Muscle layer of duodenum (tissue), 2 donors: ENCODE data around the gene GRIK1.

Source experiments
- H3K27ac ChIP-seq: one replicate; pipeline ENCODE4 v1.7.0; 2013; ENCODE audit warnings: mild to moderate bottlenecking, low read length
- H3K27me3 ChIP-seq: one replicate; pipeline ENCODE4 v1.7.0; 2013; ENCODE audit warnings: low read depth, mild to moderate bottlenecking, control low read depth, low read length
- H3K36me3 ChIP-seq, 2 donors: one replicate each; pipeline ENCODE4 v1.7.0; 2013; ENCODE audit warnings: low read length in 2 of 2, control low read depth in 1 of 2, mild to moderate bottlenecking in 1 of 2; ENCODE audit not compliant: insufficient read depth in 2 of 2, control insufficient read depth in 1 of 2
- H3K4me1 ChIP-seq, 2 donors: one replicate each; pipeline ENCODE4 v1.7.0; 2013; ENCODE audit warnings: low read length in 2 of 2, mild to moderate bottlenecking in 2 of 2, control low read depth in 1 of 2, moderate library complexity in 1 of 2; ENCODE audit not compliant: insufficient read depth in 2 of 2, control insufficient read depth in 1 of 2
- H3K4me3 ChIP-seq, 2 donors: one replicate each; pipeline ENCODE4 v1.7.0; 2013; ENCODE audit warnings: low read length in 2 of 2, low read depth in 1 of 2, mild to moderate bottlenecking in 1 of 2
- H3K9me3 ChIP-seq, 2 donors: one replicate each; pipeline ENCODE4 v1.7.0; 2013; ENCODE audit warnings: low read length in 2 of 2, control low read depth in 1 of 2, mild to moderate bottlenecking in 1 of 2; ENCODE audit not compliant: control insufficient read depth in 1 of 2
- donor health status: healthy.

Gene GRIK1

DNA sequence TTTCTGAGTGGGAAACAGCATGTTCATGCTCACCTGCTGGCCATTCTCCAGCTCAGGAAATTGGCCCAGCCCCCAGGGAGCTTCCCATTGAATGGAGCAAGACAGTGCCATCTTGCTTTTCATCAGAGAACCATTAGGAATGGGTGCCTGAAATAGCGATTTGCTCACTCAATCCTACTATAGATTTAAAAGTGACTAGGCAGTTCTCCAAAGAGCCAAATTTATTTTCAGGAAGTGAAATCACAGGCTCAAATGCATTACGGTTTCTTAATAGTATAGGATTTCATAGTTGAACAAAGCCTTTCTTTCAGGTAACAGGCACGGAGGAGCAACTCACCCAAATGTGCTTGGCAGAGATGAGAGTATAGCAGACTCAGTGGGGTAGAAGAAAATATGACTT is 272.1 kb downstream of the GRIK1 start:
- no peaks in the 10 kb centered on the region for H3K27me3 ChIP-seq
- no peaks in the 10 kb centered on the region for H3K4me1 ChIP-seq
- no peaks in the 10 kb centered on the region for H3K36me3 ChIP-seq
- no peak overlapping the region for H3K27ac ChIP-seq
- H3K9me3 ChIP-seq: no peaks in the 10 kb centered on the region
- no peak overlapping the region for H3K4me3 ChIP-seq

DNA sequence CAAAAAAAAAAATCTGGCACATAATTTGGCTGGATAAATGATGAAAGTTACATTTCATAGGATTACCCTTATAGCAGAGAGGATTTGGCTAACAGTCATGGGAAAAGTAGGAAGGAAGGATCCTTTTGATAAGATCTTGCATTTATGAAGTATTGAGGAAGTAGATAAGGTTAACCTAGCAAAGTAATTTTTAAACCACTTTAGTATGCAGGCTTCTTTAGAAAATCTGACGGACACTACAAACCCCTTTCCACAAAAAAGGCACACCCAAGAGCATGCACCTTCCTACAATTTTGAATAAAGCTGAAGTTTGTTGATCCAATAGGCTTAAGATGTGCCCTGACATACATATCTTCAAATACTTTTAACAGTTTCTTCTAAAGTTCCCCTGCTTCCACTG is 275.2 kb downstream of the GRIK1 start:
- no peaks in the 10 kb centered on the region for H3K4me1 ChIP-seq
- no peaks in the 10 kb centered on the region for H3K9me3 ChIP-seq
- no peak overlapping the region for H3K4me3 ChIP-seq
- H3K27me3 ChIP-seq: no peaks in the 10 kb centered on the region
- no peaks in the 10 kb centered on the region for H3K36me3 ChIP-seq
- no peak overlapping the region for H3K27ac ChIP-seq

DNA sequence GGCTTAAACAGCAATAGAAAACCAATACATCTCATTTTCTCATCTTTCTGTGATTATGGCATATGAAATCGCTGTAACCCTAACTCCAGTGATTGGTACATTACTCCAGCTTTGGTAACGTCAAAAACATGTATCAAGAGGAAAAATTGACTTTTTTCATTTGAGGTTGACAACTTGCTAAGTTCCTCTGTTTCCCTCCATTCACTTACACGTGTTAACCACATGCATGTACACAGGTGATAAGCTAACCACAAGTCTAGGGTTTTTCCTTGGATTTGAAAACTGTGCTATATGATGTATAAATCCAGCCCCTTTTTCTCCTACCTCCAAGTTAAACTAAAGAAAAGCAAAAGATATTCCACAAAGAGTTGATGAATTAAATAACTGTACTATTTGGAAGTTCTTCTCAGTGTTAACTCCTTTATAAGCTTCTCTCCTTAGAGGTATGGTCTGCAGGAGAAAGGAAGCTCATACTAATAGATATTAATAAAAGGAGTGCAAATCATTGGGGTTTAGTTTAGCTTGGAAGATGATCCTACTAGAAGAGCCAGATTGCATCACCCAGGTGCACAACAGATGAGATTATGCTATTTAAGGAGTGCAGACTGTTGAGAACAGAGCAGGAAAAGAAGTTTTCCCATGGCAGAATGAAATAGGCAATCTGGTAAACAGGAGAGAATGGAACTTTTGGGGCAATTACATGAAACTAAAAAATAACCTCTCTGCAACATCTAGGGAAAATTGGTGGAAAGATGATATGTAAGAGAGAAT is 277.9 kb downstream of the GRIK1 start:
- Histone ChIP-seq H3K36me3 (no peaks in the 10 kb centered on the region), H3K4me1 (no peaks in the 10 kb centered on the region), H3K27me3 (no peaks in the 10 kb centered on the region), H3K9me3 (no peaks in the 10 kb centered on the region), H3K27ac (no peak overlapping the region), H3K4me3 (no peak overlapping the region)

DNA sequence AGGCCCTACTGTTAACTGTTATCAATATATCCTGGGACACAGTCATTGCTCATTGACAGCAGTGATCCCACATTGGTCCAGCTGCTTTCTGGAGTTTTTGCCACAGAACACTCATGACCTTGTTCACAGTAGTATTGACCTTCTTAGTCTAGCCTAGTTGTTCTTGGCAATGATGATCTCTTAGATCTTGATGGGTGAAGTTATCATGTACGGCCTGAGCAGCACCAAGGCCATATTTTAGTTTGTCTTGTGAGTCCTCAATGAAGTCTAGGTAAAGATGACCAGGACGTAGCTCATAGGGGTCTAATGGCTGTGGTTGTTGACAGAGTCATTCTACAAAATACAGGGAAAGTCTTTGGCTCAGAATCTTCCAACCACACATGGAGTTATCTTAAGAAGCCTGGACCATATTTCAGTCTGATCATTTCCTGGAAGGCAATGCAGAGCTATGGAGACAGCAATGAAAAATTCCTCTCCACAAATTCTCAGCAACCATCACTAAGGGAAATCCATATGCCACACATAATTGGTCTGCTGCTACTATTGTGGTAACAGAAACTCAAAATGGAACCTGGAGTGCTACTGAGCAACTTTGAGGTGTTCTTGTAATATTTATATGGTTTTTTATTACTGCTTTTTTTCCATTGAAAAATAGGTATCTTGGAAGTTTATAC is 279.6 kb downstream of the GRIK1 start:
- H3K9me3 ChIP-seq: no peaks in the 10 kb centered on the region
- no peaks in the 10 kb centered on the region for H3K4me1 ChIP-seq
- H3K27ac ChIP-seq: no peak overlapping the region
- no peaks in the 10 kb centered on the region for H3K36me3 ChIP-seq
- H3K4me3 ChIP-seq: no peak overlapping the region
- no peaks in the 10 kb centered on the region for H3K27me3 ChIP-seq

DNA sequence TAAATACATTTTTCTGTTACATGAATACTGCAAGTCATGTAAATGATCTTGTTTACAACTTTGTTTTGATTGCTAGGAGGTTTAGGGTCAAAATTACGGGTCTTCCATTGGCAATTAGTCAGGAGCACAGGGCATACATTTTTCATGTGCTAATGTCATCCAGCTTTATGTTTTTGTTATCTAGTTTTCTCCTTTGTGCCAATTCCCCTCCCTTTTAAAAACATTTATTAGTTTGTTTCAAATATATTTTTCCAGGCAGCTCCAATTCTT is 280.9 kb downstream of the GRIK1 start:
- Histone ChIP-seq H3K9me3 (no peaks in the 10 kb centered on the region), H3K27ac (no peak overlapping the region), H3K4me1 (no peaks in the 10 kb centered on the region), H3K4me3 (no peak overlapping the region), H3K36me3 (no peaks in the 10 kb centered on the region), H3K27me3 (no peaks in the 10 kb centered on the region)

DNA sequence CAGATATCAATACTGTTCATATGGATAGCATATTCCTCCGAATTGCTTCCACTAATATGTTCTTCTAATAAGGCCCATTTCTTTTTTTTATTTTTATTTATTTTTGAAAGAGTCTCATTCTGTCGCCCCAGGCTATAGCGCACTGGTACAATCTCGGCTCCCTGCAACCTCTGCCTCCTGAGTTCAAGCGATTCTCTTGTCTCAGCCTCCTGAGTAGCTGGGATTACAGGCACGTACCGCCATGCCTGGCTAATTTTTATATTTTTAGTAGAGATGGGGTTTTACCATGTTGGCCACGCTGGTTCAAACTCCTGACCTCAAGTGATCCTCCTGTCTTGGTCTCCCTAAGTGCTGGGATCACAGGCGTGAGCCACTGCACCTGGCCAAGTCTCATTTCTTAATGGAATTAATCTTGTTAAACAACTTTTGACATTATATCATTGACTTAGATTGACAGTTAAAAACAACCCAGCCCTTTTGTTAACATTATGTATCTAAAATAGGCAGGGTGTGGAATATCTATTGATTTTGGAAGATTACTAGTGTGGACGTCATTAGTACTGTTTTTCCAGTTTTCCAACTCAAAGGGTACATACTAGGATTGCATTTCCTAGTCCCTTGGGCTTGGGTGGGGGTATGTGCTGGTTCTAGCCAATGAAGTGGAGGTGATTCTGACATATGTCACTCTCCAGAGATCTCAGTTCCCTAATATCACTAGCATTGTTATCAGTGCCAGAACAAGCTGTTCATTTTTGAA is 281.4 kb downstream of the GRIK1 start:
- Histone ChIP-seq H3K4me3 (no peak overlapping the region), H3K36me3 (no peaks in the 10 kb centered on the region), H3K27ac (no peak overlapping the region), H3K4me1 (no peaks in the 10 kb centered on the region), H3K9me3 (no peaks in the 10 kb centered on the region), H3K27me3 (no peaks in the 10 kb centered on the region)

GRCh38 chr21:29657240-29657989 is 282.4 kb downstream of the GRIK1 start:
- H3K27ac ChIP-seq: no peak overlapping the region
- no peaks in the 10 kb centered on the region for H3K36me3 ChIP-seq
- H3K4me3 ChIP-seq: no peak overlapping the region
- H3K4me1 ChIP-seq: no peaks in the 10 kb centered on the region
- H3K9me3 ChIP-seq: no peaks in the 10 kb centered on the region
- H3K27me3 ChIP-seq: no peaks in the 10 kb centered on the region

DNA sequence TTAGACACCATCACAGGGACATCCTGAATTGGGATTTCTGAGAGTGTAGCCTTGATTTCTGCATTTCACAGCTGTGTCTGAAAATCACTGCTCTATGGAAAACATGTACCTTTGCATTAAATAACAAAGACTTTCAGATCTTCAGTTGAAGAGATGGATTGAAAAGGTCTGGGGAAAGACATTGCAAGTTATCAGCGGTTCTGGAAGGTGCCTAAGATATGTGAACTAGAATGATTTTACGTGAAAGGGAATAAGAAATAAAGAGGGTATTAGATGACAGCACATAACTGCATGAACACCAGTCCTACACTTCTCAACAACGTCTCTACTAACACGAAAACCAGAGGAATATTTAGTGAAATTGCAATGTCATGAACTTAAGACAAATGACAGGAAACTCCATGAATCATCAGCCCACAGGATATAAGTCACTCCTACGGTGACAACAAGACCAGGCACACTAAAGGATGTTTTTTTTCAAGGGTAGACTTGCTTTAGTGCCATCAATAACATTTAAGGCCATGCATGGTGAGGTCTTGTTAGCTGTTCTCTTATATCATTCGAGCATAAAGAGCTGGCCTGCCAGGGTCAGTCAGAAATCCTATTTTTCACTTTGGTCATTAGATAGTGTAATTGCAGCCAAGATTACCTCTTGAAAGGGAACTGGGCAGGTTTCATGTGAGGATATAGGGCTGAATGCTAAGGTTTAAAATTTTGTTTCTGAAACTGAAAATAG is 283.1 kb downstream of the GRIK1 start:
- peak overlapping the region; percentile 42 for H3K27ac ChIP-seq
- no peaks in the 10 kb centered on the region for H3K27me3 ChIP-seq
- no peaks in the 10 kb centered on the region for H3K4me1 ChIP-seq
- no peak overlapping the region for H3K4me3 ChIP-seq
- no peaks in the 10 kb centered on the region for H3K9me3 ChIP-seq
- H3K36me3 ChIP-seq: no peaks in the 10 kb centered on the region

DNA sequence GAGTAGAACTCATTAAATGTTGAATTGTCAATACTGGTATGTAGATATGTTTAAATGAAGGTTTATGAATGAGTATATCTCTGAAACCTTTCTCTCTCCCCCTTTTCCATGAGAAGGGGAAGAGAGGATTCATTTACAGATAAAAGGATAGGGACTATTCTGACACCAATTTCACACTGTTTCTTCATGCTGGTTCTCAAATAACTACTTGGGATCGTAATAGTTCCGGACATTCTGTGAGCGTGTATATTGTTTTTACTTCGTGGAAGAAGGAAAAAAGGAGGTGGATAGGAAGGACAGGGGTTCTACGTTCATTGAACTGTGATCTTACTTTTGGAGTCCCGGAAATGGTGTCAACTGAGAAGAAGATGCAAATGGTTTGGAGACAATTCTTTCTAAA is 284.2 kb downstream of the GRIK1 start:
- no peaks in the 10 kb centered on the region for H3K9me3 ChIP-seq

DNA sequence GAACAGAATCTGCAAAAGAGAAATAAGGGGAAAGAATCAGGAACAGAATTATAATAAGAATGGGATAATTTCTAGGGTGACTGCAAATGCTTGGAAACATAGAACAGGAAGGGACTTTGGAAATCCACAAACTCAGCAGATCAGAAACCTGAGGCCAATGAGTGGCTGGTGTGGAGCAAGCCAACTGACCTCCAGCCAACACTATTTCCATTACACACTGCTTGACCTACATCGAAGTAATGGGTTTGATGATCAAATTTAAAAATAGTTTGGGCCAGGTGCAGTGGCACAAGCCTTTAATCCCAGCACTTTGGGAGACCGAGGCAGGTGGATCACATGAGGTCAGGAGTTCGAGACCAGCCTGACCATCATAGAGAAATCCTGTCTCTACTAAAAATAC is 284.9 kb downstream of the GRIK1 start:
- H3K9me3 ChIP-seq: no peaks in the 10 kb centered on the region
- no peaks in the 10 kb centered on the region for H3K36me3 ChIP-seq
- no peaks in the 10 kb centered on the region for H3K27me3 ChIP-seq
- H3K4me1 ChIP-seq: no peaks in the 10 kb centered on the region
- no peak overlapping the region for H3K4me3 ChIP-seq
- H3K27ac ChIP-seq: no peak overlapping the region

More for the DNA sequence above, 284.2 kb downstream of the GRIK1 start:
- no peaks in the 10 kb centered on the region for H3K27me3 ChIP-seq
- no peaks in the 10 kb centered on the region for H3K4me1 ChIP-seq
- no peak overlapping the region for H3K4me3 ChIP-seq
- H3K27ac ChIP-seq: no peak overlapping the region
- H3K36me3 ChIP-seq: no peaks in the 10 kb centered on the region

GRCh38 chr21:29654203-29654602 is 285.6 kb downstream of the GRIK1 start:
- H3K9me3 ChIP-seq: no peaks in the 10 kb centered on the region
- H3K27me3 ChIP-seq: no peaks in the 10 kb centered on the region
- H3K4me3 ChIP-seq: no peak overlapping the region
- no peak overlapping the region for H3K27ac ChIP-seq
- H3K4me1 ChIP-seq: no peaks in the 10 kb centered on the region
- H3K36me3 ChIP-seq: no peaks in the 10 kb centered on the region
